Endothelial cell of umbilical vein (primary cell): Measurements from ENCODE around the gene GPR139. TPM values are rescaled to one million over a fixed set of nuclear protein-coding genes. Genes with fewer than 3 reads are reported as not detected.

Experiments
- BruUV-seq: library from RNA; stranded (reverse); fragments of 400-500 nt; replicated peaks from 2 replicates; lab custom pipeline; 2021; lab: Mats Ljungman, UMichigan
- CTCF ChIA-PET: fragments of 300-600, 350-600 bp; sonication (Branson Sonifier 250); formaldehyde crosslinking; loops from one replicate; lab custom pipeline; 2021; ENCODE audit warnings: antibody characterized with exemption, inconsistent platforms; lab: Charles Lee
- POLR2A ChIA-PET: fragments of 300-600, 350-600 bp; sonication (Branson Sonifier 250); formaldehyde crosslinking; loops from one replicate; lab custom pipeline; 2021; ENCODE audit warnings: antibody characterized with exemption, inconsistent platforms; lab: Charles Lee
- DNase-seq: peaks from one replicate; pipeline ENCODE4 v3.0.0-alpha.2; 2011; ENCODE audit warnings: low read depth, low spot score
- FAIRE-seq: peaks from 2 replicates; lab custom pipeline; 2011; peaks lifted over from hg19 to GRCh38; lab: Jason Lieb, UNC
- H2AFZ ChIP-seq: 2 replicates; pipeline ENCODE4 v1.6.0; 2012; ENCODE audit warnings: low read depth, low read length, control low read depth, inconsistent platforms
- H3K27ac ChIP-seq: 2 replicates; pipeline ENCODE4 v1.5.1; 2011; ENCODE audit warnings: low read depth, mild to moderate bottlenecking, control low read depth, low read length, moderate library complexity; ENCODE audit not compliant: insufficient read depth
- H3K27me3 ChIP-seq, 2 experiments: 2 replicates each; pipeline versions ENCODE4 v1.6.0 to v1.6.1; 2011; ENCODE audit warnings: low read length in 2 of 2, mixed read lengths in 1 of 2; ENCODE audit not compliant: control insufficient read depth in 2 of 2, insufficient read depth in 2 of 2
- H3K36me3 ChIP-seq, 2 experiments: 2 replicates in 1 of 2; 3 replicates in 1 of 2; pipeline ENCODE4 v1.5.1; 2011; ENCODE audit warnings: low read length in 2 of 2, mild to moderate bottlenecking in 1 of 2, moderate library complexity in 1 of 2; ENCODE audit not compliant: control insufficient read depth in 2 of 2, insufficient read depth in 2 of 2; ENCODE audit errors: extremely low read depth in 1 of 2
- H3K4me1 ChIP-seq: 3 replicates; pipeline ENCODE4 v1.5.1; 2011; ENCODE audit warnings: mild to moderate bottlenecking, low read length; ENCODE audit not compliant: control insufficient read depth, insufficient read depth; ENCODE audit errors: extremely low read depth
- H3K4me2 ChIP-seq: 2 replicates; pipeline ENCODE4 v1.6.1; 2011; ENCODE audit warnings: low read length, control low read depth, mixed read lengths; ENCODE audit not compliant: insufficient read depth
- H3K4me3 ChIP-seq, 3 experiments: fragments of 200-600 bp in 1 of 3; sonication (generic), shearing (Covaris generic) in 1 of 3; replicated peaks in 1 of 3; 2 replicates each; pipeline ENCODE4 v1.5.1; 2011 to 2016; ENCODE audit warnings: control low read depth in 3 of 3, low read length in 3 of 3, mild to moderate bottlenecking in 2 of 3, inconsistent platforms in 1 of 3, low read depth in 1 of 3, moderate library complexity in 1 of 3; ENCODE audit not compliant: insufficient read depth in 1 of 3
- H3K79me2 ChIP-seq: 2 replicates; pipeline ENCODE4 v1.6.0; 2012; ENCODE audit warnings: low read length, inconsistent platforms; ENCODE audit not compliant: control insufficient read depth, insufficient read depth
- H3K9ac ChIP-seq: replicated peaks from 2 replicates; pipeline ENCODE3; 2011; ENCODE audit warnings: low read length, control low read depth; ENCODE audit not compliant: insufficient read depth; ENCODE audit errors: extremely low read depth
- H3K9me1 ChIP-seq: replicated peaks from 3 replicates; pipeline ENCODE4 v1.6.0; 2011; ENCODE audit warnings: mild to moderate bottlenecking, low read length; ENCODE audit not compliant: control insufficient read depth, insufficient read depth; ENCODE audit errors: extremely low read depth
- H3K9me3 ChIP-seq: replicated peaks from 2 replicates; pipeline ENCODE4 v1.5.1; 2012; ENCODE audit warnings: low read length, inconsistent platforms; ENCODE audit not compliant: control insufficient read depth, insufficient read depth
- H4K20me1 ChIP-seq: replicated peaks from 2 replicates; pipeline ENCODE3; 2011; ENCODE audit warnings: mild to moderate bottlenecking, low read length; ENCODE audit not compliant: control insufficient read depth, insufficient read depth; ENCODE audit errors: extremely low read depth
- GATA2 ChIP-seq: IDR thresholded peaks from 2 replicates; pipeline ENCODE4 v1.7.0; 2011; ENCODE audit warnings: low read depth, mild to moderate bottlenecking, moderate library complexity, mixed read lengths, low read length; ENCODE audit not compliant: insufficient read length, insufficient read depth
- MYC ChIP-seq: IDR thresholded peaks from one replicate; pipeline ENCODE4 v1.6.1; 2011; ENCODE audit warnings: mild to moderate bottlenecking, low read depth, low read length
- POLR2A ChIP-seq: IDR thresholded peaks from 2 replicates; pipeline ENCODE4 v1.6.1; 2012; ENCODE audit warnings: low read depth, mild to moderate bottlenecking, control low read depth, low read length
- POLR2AphosphoS5 ChIP-seq: IDR thresholded peaks from 2 replicates; pipeline ENCODE4 v1.6.1; 2012; ENCODE audit warnings: low read depth, mild to moderate bottlenecking, control low read depth, low read length, moderate library complexity; ENCODE audit not compliant: insufficient read depth
- dilution Hi-C: fragments of 300-500 bp; cut with MboI; formaldehyde crosslinking; loops from one replicate; pipeline ENCODE4 v1.15.0; 2019; ENCODE audit warnings: low sequenced_read_pairs; ENCODE audit not compliant: extremely low pct_ligation_motif_present
- intact Hi-C: fragments of 100-400 bp; cut with micrococcal nuclease; formaldehyde crosslinking; loops from one replicate; pipeline ENCODE4 v1.10.0; 2022
- polyA plus RNA-seq, 4 experiments: library from polyadenylated mRNA; depleted of rRNA in 3 of 4; stranded (reverse) in 3 of 4; unstranded in 1 of 4; fragments of >200 nt; gene quantifications; 2 replicates each; pipeline versions ENCODE4 v1.2.1 to v1.2.3, GENCODE V29; 2011 to 2012; ENCODE audit warnings: missing spikeins in 1 of 4
- total RNA-seq: library from RNA; stranded (reverse); gene quantifications from 2 replicates; pipeline ENCODE4 v1.2.3, GENCODE V29; 2021
- TF ChIP-seq, protein P1 (sequence below), 2 donors: IDR thresholded peaks; 1 replicate in 1 of 2; 2 replicates in 1 of 2; pipeline ENCODE4 v1.5.1; 2011; ENCODE audit warnings: low read length in 2 of 2, mild to moderate bottlenecking in 2 of 2, moderate library complexity in 2 of 2, control low read depth in 1 of 2, inconsistent platforms in 1 of 2, low read depth in 1 of 2; ENCODE audit not compliant: insufficient read depth in 1 of 2; ENCODE audit errors: extremely low read depth in 1 of 2

Gene GPR139
- total and polyA plus RNA-seq, 2 donors (not counting 3 experiments of a cell fraction or from before 2014, with no cell fraction given), result not detected

- Histone ChIP-seq H3K9me1 (no peaks in the 10 kb centered on the region), H3K4me2 (no peak overlapping the region), H3K27me3 (no peaks in the 10 kb centered on the region), H3K4me3 (no peak overlapping the region), H3K9me3 (no peaks in the 10 kb centered on the region), H4K20me1 (no peaks in the 10 kb centered on the region), H3K27ac (no peak overlapping the region), H2AFZ (no peak overlapping the region), H3K36me3 (no peaks in the 10 kb centered on the region), H3K4me1 (no peaks in the 10 kb centered on the region), H3K79me2 (no peaks in the 10 kb centered on the region), H3K9ac (no peak overlapping the region)
- TF ChIP-seq POLR2A, result no peak
- intact Hi-C loops (no loop called here), dilution Hi-C loops (no loop called here)
- no peak for FAIRE-seq
- no TSS peak for BruUV-seq
- ChIA-PET POLR2A (no interaction called here), CTCF (interaction anchor here (1.4 kb wide), 1 partner anchor 157 kb away, joined by 3 read pairs; no protein-coding TSS in a partner anchor)
- DNase-seq, result no peak
These were observed 9.2 kb downstream of the GPR139 start for GRCh38 chr16:20064520-20064919.

DNA sequence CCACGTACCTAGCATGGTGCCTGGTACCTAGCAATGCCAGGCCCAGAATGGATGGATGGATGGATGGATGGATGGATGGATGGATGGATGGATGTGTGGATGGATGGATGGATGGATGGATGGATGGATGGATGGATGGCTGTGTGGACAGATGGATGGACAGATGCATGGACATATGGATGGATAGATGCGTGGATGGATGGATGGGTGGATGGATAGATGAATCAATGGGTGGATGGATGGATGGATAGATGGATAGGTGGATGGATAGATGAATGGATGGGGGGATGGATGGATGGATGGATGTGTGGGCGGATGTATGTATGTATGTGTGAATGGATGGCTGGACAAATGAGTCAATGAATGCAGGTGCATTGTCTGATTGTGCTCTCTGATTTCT is 12.6 kb downstream of the GPR139 start:
- Histone ChIP-seq H3K9ac (no peak overlapping the region), H3K4me1 (no peaks in the 10 kb centered on the region), H3K79me2 (no peaks in the 10 kb centered on the region), H2AFZ (no peak overlapping the region), H3K9me1 (no peaks in the 10 kb centered on the region), H3K36me3 (no peaks in the 10 kb centered on the region), H3K9me3 (no peaks in the 10 kb centered on the region), H3K4me2 (no peak overlapping the region), H3K27me3 (no peaks in the 10 kb centered on the region), H3K4me3 (no peak overlapping the region), H4K20me1 (no peaks in the 10 kb centered on the region), H3K27ac (no peak overlapping the region)
- BruUV-seq, result no TSS peak
- dilution Hi-C loops (no loop called here), intact Hi-C loops (no loop called here)
- ChIA-PET POLR2A (no interaction called here), CTCF (no interaction called here)
- DNase-seq (no peak), FAIRE-seq (no peak)
- TF ChIP-seq GATA2 (no peak), MYC (no peak), POLR2AphosphoS5 (no peak)
- TF ChIP-seq, protein P1, sequence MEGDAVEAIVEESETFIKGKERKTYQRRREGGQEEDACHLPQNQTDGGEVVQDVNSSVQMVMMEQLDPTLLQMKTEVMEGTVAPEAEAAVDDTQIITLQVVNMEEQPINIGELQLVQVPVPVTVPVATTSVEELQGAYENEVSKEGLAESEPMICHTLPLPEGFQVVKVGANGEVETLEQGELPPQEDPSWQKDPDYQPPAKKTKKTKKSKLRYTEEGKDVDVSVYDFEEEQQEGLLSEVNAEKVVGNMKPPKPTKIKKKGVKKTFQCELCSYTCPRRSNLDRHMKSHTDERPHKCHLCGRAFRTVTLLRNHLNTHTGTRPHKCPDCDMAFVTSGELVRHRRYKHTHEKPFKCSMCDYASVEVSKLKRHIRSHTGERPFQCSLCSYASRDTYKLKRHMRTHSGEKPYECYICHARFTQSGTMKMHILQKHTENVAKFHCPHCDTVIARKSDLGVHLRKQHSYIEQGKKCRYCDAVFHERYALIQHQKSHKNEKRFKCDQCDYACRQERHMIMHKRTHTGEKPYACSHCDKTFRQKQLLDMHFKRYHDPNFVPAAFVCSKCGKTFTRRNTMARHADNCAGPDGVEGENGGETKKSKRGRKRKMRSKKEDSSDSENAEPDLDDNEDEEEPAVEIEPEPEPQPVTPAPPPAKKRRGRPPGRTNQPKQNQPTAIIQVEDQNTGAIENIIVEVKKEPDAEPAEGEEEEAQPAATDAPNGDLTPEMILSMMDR (IDR thresholded peaks at IDR 0.05; ENCODE audit: extremely low read depth in 1 of 2, insufficient read depth in 1 of 2, low read depth in 1 of 2, low read length in 2 of 2), result no peak
